ENCODE data around the gene WDR82.

WDR82 gene

DNA sequence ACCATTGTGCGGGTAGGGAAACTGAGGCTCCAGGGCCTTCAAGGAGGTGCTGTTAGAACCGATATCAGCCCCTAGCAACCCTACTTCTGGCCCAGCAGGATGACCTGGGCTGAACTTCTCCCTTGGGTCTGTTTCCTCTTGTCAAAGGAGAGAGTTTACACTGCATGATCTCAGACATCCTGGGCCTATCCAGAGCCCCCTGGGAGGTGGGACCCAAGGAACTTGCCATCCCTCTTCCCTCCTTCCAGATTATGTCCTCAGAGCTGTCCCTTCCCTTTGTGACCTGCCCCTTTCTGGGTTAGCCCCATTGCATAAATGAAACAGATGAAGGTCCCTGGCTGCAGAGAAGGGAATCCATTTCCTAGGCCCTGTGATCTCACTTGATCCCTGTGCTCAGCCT, 25.4 kb upstream of the WDR82 start:
- no peak overlapping the region for H3K9ac ChIP-seq (ENCODE audit: low read depth, low read length)
- H3K4me3 ChIP-seq (ENCODE audit: low read length), result no peak overlapping the region
- H3K4me1 ChIP-seq (ENCODE audit: control insufficient read depth, insufficient read depth, low read length), result peaks cover 14% of the 10 kb centered on the region
- H3K9me3 ChIP-seq (replicated peaks; ENCODE audit: low read length), result no peaks in the 10 kb centered on the region
- H3K4me2 ChIP-seq (ENCODE audit: low read length), result no peak overlapping the region
- H3K27me3 ChIP-seq (ENCODE audit: control insufficient read depth, insufficient read depth, low read length), result no peaks in the 10 kb centered on the region
- no peaks in the 10 kb centered on the region for H3K36me3 ChIP-seq (ENCODE audit: insufficient read depth, low read length)

DNA sequence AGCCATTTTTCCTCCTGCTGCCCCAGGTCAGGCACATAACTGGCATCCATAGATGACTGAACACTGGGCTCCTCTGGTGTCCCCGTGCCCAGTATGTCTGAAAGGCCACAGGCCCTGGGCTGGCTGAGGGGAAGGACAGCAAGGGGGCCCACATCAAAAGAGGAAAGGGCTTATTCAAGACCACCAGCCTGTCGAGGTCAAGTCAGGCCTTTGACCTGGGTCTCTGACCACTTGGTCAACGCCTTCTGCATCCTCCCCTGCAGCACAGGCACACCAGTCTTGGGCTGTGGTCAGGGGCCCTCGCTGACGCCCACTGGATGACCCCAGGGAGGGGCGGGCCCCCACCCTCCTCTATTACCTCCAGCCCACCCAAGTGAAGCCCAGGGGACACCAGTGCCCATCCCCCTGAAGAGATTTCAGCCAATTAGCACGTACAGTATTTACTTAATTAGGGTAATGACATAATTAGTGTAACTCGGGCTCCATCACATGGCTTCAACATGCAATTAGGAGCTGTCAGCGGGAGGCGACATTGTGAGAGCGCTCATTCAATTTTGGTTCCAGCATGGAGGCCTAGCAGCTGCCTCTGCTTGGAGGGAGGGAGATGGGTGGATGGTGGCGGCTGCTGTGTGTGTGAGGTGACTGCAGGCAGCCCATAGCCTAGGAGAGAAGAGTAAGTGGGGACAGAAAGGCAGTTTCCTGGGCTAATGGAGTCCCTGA, 24.1 kb upstream of the WDR82 start:
- Histone ChIP-seq H3K4me3 (ENCODE audit: low read length) (no peak overlapping the region), H3K4me2 (ENCODE audit: low read length) (no peak overlapping the region), H3K9me3 (replicated peaks; ENCODE audit: low read length) (no peaks in the 10 kb centered on the region), H3K27me3 (ENCODE audit: control insufficient read depth, insufficient read depth, low read length) (no peaks in the 10 kb centered on the region), H3K4me1 (ENCODE audit: control insufficient read depth, insufficient read depth, low read length) (peaks cover 14% of the 10 kb centered on the region), H3K9ac (ENCODE audit: low read depth, low read length) (no peak overlapping the region), H3K36me3 (ENCODE audit: insufficient read depth, low read length) (no peaks in the 10 kb centered on the region)

DNA sequence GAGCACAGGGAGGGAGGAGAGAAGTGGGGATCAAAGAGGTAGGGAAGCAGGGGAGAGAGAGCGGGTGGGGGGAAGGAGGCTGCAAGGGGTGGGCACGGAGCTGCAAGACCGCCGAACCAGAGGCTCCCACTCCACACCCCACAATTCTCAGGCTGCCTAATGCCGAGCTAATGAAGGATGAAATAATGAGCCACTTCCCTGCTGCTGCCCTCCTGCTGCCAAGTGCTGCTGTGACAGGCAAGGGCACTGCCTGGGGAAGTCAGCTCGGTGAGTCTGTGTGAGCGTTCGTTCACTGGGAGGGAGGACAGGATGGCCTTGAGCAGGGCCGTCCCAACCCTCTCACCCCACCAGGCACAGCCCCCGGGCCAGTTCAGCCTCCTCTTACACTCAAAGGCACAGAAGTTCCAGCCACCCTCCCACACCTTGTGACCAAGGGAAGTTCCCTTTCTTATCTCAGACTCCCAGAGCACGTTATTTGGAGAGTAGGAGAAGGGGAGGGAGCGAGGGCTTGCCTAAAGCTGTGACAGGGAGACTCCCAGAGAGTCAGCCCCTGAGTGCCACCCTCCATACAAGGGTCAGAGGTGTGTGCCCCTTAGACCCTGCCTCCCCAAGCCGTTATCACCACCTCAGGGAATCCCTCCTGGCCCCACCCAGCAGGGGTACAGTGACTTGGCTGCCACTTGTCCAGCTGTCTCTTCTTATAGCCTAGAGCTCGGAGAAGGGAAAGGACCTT, 21.6 kb upstream of the WDR82 start:
- Histone ChIP-seq H3K4me1 (ENCODE audit: control insufficient read depth, insufficient read depth, low read length) (peaks cover 14% of the 10 kb centered on the region), H3K36me3 (ENCODE audit: insufficient read depth, low read length) (no peaks in the 10 kb centered on the region), H3K9me3 (replicated peaks; ENCODE audit: low read length) (no peaks in the 10 kb centered on the region), H3K9ac (ENCODE audit: low read depth, low read length) (no peak overlapping the region), H3K4me2 (ENCODE audit: low read length) (no peak overlapping the region), H3K4me3 (ENCODE audit: low read length) (no peak overlapping the region), H3K27me3 (ENCODE audit: control insufficient read depth, insufficient read depth, low read length) (no peaks in the 10 kb centered on the region)

DNA sequence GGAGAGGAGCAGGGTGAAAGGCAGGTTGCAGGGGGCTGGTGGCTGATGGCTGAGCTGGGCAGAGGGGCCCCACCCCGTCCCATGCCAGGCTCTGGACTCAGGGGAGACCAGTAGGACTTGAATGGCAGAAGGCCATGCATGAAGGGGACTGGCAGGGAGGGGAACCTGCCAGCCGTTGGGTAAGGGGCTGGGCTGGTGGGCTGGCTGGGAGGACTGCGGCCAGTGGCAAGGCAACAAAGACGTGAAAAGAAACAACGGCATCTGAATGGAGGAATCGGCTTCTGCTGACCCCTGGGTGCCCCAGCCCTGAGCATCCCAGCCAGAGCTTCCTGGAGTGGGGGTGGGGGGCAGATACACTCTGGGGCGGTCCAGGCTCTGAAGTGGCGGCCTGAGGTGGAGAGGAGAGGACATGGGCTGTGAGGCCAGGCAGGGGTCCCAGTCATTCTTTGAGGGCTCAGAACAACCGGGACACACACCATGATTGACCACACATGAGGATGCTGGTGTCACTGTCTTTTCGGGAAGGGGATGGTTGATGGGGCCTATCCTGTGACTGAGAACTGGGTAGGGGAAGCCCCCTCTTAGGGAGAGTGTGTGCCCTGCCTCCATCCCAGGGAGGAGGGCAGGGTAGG, 20.9 kb upstream of the WDR82 start:
- Histone ChIP-seq H3K4me2 (ENCODE audit: low read length) (no peak overlapping the region), H3K27me3 (ENCODE audit: control insufficient read depth, insufficient read depth, low read length) (no peaks in the 10 kb centered on the region), H3K9ac (ENCODE audit: low read depth, low read length) (no peak overlapping the region), H3K4me3 (ENCODE audit: low read length) (no peak overlapping the region), H3K36me3 (ENCODE audit: insufficient read depth, low read length) (no peaks in the 10 kb centered on the region), H3K4me1 (ENCODE audit: control insufficient read depth, insufficient read depth, low read length) (peaks cover 14% of the 10 kb centered on the region), H3K9me3 (replicated peaks; ENCODE audit: low read length) (no peaks in the 10 kb centered on the region)

DNA sequence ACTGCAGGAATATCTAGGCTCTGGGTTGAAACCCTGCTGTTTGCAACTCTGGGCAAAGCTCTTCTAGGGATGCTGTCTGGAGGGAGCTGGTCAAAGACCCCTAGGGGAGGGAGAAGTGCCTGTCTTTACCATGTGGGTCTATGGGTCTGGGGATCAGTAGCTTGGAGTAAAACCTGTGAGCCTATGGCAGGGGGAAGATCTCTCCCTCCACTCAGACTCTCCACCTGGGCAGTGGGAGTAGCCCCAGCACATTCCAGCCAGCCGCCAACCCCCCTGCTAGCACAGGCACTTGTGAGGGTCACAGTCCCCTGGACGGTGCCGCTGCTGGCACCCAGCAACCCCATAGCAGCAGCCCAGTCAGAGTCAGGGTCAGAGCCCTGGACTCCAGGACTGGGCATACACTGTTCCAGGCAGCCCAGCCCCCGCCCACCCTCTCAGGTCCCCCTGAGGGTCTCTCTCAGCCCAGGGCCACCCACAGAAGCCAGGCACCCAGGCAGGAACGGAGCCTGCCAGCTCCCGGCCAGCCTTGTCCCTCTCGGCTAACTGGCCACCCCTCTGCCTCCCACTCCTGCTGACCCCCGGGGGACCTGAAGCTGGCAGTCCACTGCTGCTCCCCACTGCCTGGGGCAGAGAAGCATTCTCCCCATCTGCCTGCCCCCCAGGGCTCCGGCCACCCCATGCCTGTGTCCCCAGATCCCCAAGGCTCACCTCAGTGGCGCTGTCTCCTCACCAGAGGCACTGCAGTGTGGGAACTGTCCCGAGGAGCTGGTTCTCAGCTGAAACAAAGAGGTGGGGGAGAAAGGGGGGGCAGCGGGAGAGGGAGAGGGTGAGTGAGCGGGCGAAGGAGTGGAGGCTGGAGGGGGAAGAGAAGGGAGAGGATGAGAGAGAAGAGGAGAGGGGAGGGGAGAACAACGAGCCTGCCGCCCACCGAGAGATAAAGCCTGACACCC, 20.0 kb upstream of the WDR82 start:
- H3K4me3 ChIP-seq (ENCODE audit: low read length), result no peak overlapping the region
- H3K9me3 ChIP-seq (replicated peaks; ENCODE audit: low read length), result no peaks in the 10 kb centered on the region
- H3K4me1 ChIP-seq (ENCODE audit: control insufficient read depth, insufficient read depth, low read length), result peaks cover 14% of the 10 kb centered on the region
- no peaks in the 10 kb centered on the region for H3K27me3 ChIP-seq (ENCODE audit: control insufficient read depth, insufficient read depth, low read length)
- H3K36me3 ChIP-seq (ENCODE audit: insufficient read depth, low read length), result peaks cover 5% of the 10 kb centered on the region
- H3K4me2 ChIP-seq (ENCODE audit: low read length), result no peak overlapping the region
- no peak overlapping the region for H3K9ac ChIP-seq (ENCODE audit: low read depth, low read length)

DNA sequence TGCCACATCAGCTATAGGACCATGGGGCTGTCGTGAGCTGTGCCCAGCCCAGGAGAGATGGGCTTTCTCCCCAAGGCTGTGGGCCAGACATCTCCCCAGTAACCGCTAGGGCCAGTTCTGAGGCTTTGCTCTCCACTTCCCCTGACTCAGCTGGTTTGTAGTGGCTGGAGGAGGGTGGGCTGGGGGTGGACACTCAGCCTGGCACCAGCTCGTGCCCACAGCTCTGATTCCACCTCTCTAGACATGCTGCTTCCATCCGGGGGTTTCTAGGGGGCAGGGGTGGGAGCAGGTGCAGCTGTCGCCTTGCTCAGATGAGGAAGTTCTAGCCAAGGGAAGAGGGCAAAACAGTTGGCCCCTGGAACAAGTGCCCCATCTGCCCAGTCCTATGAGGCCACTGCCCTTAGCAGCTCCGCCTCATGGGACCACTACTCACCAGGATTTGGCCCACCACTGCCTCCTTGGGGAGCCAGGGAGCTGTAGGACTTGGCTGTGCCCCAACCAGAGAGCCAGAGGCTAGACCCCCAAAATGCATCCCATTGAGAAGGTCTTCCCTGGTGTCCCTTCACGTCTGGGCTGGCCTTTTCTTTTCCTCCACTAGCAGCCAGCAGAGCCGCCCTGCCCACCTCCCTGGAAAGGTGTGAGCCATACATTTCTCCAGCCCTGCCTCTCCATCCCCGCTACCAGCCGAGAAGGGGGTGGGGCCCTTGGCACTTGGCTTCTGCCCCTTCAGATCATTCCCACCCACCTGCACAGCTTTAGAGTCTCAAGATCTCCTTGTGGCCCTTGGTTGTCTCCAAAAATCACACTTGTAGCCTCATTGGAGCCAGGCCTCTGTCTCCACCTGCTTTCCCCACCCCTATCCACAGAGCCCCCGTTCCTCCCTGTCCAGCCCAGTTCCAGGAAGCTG, 19.0 kb upstream of the WDR82 start:
- Histone ChIP-seq H3K9ac (ENCODE audit: low read depth, low read length) (no peak overlapping the region), H3K27me3 (ENCODE audit: control insufficient read depth, insufficient read depth, low read length) (no peaks in the 10 kb centered on the region), H3K4me2 (ENCODE audit: low read length) (no peak overlapping the region), H3K9me3 (replicated peaks; ENCODE audit: low read length) (no peaks in the 10 kb centered on the region), H3K4me1 (ENCODE audit: control insufficient read depth, insufficient read depth, low read length) (peaks cover 14% of the 10 kb centered on the region), H3K36me3 (ENCODE audit: insufficient read depth, low read length) (peaks cover 8% of the 10 kb centered on the region), H3K4me3 (ENCODE audit: low read length) (no peak overlapping the region)

DNA sequence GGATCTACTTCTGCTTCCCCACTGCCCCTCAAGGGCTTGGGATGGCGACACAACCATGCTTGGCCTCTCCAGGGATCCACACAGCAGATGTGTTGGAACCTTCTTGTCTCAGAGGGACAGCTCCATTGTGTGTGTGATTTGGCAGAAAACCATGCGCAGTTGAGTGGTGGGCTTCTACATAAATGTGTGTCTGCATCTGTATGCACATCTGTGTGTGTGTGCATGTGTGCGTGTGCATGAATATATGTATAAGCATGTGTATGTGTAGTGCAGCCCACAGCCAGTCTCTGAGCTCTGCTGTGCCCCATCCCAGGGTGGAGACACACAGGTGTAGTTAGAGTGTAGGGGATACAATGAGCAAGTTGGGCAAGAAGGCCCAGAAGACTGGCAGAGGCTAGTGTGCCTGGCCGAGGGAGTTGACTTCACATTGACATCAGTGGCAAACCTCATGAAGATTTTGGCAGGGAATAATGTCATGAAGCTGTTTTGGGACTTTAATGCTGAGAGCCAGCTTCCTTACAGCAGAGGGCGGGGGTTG, 17.3 kb upstream of the WDR82 start:
- no peaks in the 10 kb centered on the region for H3K27me3 ChIP-seq (ENCODE audit: control insufficient read depth, insufficient read depth, low read length)
- no peak overlapping the region for H3K4me2 ChIP-seq (ENCODE audit: low read length)
- peaks cover 16% of the 10 kb centered on the region for H3K36me3 ChIP-seq (ENCODE audit: insufficient read depth, low read length)
- no peaks in the 10 kb centered on the region for H3K9me3 ChIP-seq (replicated peaks; ENCODE audit: low read length)
- peaks cover 9% of the 10 kb centered on the region for H3K4me1 ChIP-seq (ENCODE audit: control insufficient read depth, insufficient read depth, low read length)
- H3K4me3 ChIP-seq (ENCODE audit: low read length), result no peak overlapping the region
- no peak overlapping the region for H3K9ac ChIP-seq (ENCODE audit: low read depth, low read length)

DNA sequence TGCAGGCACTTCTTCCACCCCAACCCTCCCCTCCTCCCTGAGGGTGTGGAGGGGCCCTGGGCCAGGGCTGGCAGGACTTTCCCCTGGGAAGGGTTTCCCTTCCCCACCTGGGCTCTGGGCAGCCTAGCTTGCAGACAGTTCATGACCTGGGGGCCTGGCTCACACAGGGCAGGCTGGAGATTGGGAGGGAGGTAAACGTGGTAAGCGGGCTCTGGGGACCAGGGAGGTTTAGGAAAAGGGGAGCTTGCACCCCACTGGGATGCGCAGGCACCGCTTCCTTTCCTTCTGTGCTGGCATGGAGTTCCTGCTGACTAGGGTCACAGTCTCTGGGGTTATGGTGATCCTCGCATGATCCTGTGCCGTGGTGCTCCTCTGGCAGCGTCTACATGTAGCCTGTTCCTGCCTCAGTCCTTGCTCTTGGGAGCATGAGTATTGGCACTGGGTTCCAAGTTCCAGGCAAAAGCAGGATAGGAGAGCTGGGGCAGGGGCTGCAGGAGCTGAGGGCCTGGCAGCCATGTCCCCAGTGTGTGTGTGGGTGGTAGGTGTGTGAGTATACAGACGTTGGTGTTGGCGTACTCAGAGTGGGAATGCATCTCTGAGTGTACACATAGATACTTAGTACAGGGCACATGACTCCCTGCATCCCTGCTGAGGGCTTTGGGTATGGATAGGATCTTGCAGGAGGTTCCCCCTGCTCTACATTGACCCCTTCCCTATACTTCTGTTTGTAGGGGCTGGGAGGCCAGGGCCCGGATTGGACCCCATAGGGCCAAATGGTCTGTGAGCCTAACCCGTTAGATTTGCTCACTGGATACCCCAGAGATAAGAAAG, 16.1 kb upstream of the WDR82 start:
- H3K4me1 ChIP-seq (ENCODE audit: control insufficient read depth, insufficient read depth, low read length), result no peaks in the 10 kb centered on the region
- H3K4me3 ChIP-seq (ENCODE audit: low read length), result no peak overlapping the region
- H3K27me3 ChIP-seq (ENCODE audit: control insufficient read depth, insufficient read depth, low read length), result no peaks in the 10 kb centered on the region
- no peaks in the 10 kb centered on the region for H3K9me3 ChIP-seq (replicated peaks; ENCODE audit: low read length)
- no peak overlapping the region for H3K9ac ChIP-seq (ENCODE audit: low read depth, low read length)
- H3K36me3 ChIP-seq (ENCODE audit: insufficient read depth, low read length), result peaks cover 16% of the 10 kb centered on the region
- no peak overlapping the region for H3K4me2 ChIP-seq (ENCODE audit: low read length)

DNA sequence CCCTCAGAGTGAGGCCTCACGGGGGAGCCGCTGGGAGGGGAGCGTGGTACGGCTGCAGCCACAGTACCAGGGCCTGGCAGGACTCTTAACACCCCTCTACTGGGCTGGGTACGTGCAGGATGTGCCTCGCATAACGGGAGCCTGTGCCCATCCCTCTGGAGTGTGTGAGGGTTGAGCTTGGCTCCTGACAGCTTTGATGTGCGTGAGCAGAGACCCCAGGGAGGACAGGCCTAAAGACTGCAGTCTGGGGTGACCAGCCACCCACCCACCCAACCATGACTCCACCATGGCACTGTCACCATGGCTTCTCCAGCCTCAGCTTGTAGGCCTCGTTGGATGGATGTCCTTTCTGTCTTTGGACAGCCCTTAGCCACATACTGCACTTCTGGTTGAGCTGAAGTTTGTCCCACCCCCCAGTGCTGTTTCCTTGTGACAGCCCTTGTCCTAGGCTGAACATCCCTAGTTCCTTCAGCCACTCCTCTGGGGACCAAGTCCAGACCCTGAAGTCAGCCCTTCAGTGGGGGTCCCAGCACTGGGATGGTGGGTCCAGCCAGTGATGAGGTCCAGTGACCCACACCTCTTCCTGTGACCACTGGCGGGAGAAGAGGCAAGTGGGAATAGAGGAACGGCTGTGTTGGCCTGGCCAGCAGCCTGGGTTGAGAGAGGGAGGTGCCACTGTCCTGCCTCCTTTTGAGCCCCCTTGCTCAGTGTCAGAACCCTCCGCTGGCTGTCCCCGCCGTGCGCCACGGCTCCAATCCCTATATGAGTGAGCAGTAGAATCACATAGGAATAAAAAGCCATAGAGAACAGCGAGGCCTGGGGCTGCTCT, 15.3 kb upstream of the WDR82 start:
- Histone ChIP-seq H3K4me2 (ENCODE audit: low read length) (no peak overlapping the region), H3K9me3 (replicated peaks; ENCODE audit: low read length) (no peaks in the 10 kb centered on the region), H3K9ac (ENCODE audit: low read depth, low read length) (no peak overlapping the region), H3K27me3 (ENCODE audit: control insufficient read depth, insufficient read depth, low read length) (no peaks in the 10 kb centered on the region), H3K4me1 (ENCODE audit: control insufficient read depth, insufficient read depth, low read length) (peaks cover 7% of the 10 kb centered on the region), H3K36me3 (ENCODE audit: insufficient read depth, low read length) (peaks cover 16% of the 10 kb centered on the region), H3K4me3 (ENCODE audit: low read length) (no peak overlapping the region)

Data from skeletal muscle satellite cell (primary cell).